SK-N-SH (cell line): ENCODE results near the gene HOXD10. TPM values are rescaled to one million over a fixed set of nuclear protein-coding genes. Genes with fewer than 3 reads are reported as not detected.

Experiments used
- CTCF ChIA-PET: fragments of 300-600, 350-600 bp; formaldehyde crosslinking; extraction: SDS; loops from one replicate; lab custom pipeline; 2021; lab: Yijun Ruan, JAX
- POLR2A ChIA-PET: fragments of 350-600 bp; sonication (Branson Sonifier 250); formaldehyde crosslinking; extraction: SDS; loops from one replicate; lab custom pipeline; 2020; ENCODE audit warnings: antibody characterized with exemption, inconsistent platforms; lab: Yijun Ruan, JAX
- DNase-seq: peaks from one replicate; pipeline ENCODE4 v3.0.0; 2012
- H2AFZ ChIP-seq: fragments of 200-600 bp; sonication (generic); 2 replicates; pipeline ENCODE4 v1.8.1; 2016; ENCODE audit warnings: antibody characterized with exemption, mild to moderate bottlenecking, low read depth
- H3F3A ChIP-seq: fragments of 200-600 bp; sonication (generic); replicated peaks from 2 replicates; pipeline ENCODE3; 2016; ENCODE audit warnings: antibody characterized with exemption, mild to moderate bottlenecking; ENCODE audit not compliant: insufficient read depth
- H3K27ac ChIP-seq, 2 experiments: fragments of 200-500 bp in 1 of 2; fragments of 200-600 bp in 1 of 2; sonication (Bioruptor generic) in 1 of 2; sonication (generic), shearing (Covaris generic) in 1 of 2; 2 replicates each; pipeline versions ENCODE4 v1.5.1 to v1.6.1; 2014 to 2016; ENCODE audit warnings: low read depth in 2 of 2, inconsistent platforms in 1 of 2, low read length in 1 of 2, mild to moderate bottlenecking in 1 of 2, mixed read lengths in 1 of 2
- H3K27me3 ChIP-seq: fragments of 200-600 bp; sonication (generic), shearing (Covaris generic); 2 replicates; pipeline ENCODE4 v1.6.1; 2016; ENCODE audit warnings: mixed run types; ENCODE audit not compliant: insufficient read depth
- H3K36me3 ChIP-seq, 2 experiments: fragments of 200-500 bp in 1 of 2; fragments of 200-600 bp in 1 of 2; sonication (Bioruptor generic) in 1 of 2; sonication (generic) in 1 of 2; replicated peaks in 1 of 2; 2 replicates each; pipeline versions ENCODE3 to v1.5.1; 2014 to 2016; ENCODE audit warnings: low read length in 1 of 2, mild to moderate bottlenecking in 1 of 2; ENCODE audit not compliant: insufficient read depth in 2 of 2, control insufficient read depth in 1 of 2
- H3K4me1 ChIP-seq, 2 experiments: fragments of 200-500 bp in 1 of 2; fragments of 200-600 bp in 1 of 2; sonication (Bioruptor generic) in 1 of 2; sonication (generic), shearing (Covaris generic) in 1 of 2; 2 replicates each; pipeline versions ENCODE4 v1.5.1 to v1.6.1; 2014 to 2016; ENCODE audit warnings: low read depth in 1 of 2, low read length in 1 of 2, mixed run types in 1 of 2; ENCODE audit not compliant: insufficient read depth in 2 of 2, control insufficient read depth in 1 of 2
- H3K4me2 ChIP-seq: fragments of 200-600 bp; sonication (generic), shearing (Covaris generic); 2 replicates; pipeline ENCODE4 v1.6.1; 2017; ENCODE audit warnings: mixed run types
- H3K4me3 ChIP-seq, 2 experiments: fragments of 200-500 bp in 1 of 2; fragments of 200-600 bp in 1 of 2; sonication (Bioruptor generic) in 1 of 2; sonication (generic), shearing (Covaris generic) in 1 of 2; 2 replicates each; pipeline versions ENCODE4 v1.5.1 to v1.8.1; 2014 to 2016; ENCODE audit warnings: low read depth in 2 of 2, inconsistent platforms in 1 of 2, low read length in 1 of 2, mild to moderate bottlenecking in 1 of 2, mixed read lengths in 1 of 2, moderate library complexity in 1 of 2
- H3K79me2 ChIP-seq: fragments of 200-600 bp; sonication (generic); 2 replicates; pipeline ENCODE4 v1.8.1; 2017; ENCODE audit warnings: mild to moderate bottlenecking; ENCODE audit not compliant: insufficient read depth
- H3K9ac ChIP-seq: fragments of 200-600 bp; sonication (generic); 2 replicates; pipeline ENCODE4 v1.6.1; 2017; ENCODE audit warnings: mixed run types
- H3K9me2 ChIP-seq: fragments of 200-600 bp; sonication (generic); 2 replicates; pipeline ENCODE4 v1.6.1; 2017; ENCODE audit warnings: mixed run types
- H3K9me3 ChIP-seq: fragments of 200-600 bp; sonication (generic); 2 replicates; pipeline ENCODE4 v1.6.1; 2017; ENCODE audit warnings: mixed run types, mild to moderate bottlenecking, moderate library complexity
- H4K20me1 ChIP-seq: fragments of 200-600 bp; sonication (generic); 2 replicates; pipeline ENCODE4 v1.6.1; 2017; ENCODE audit warnings: mild to moderate bottlenecking, mixed run types; ENCODE audit not compliant: insufficient read depth
- ELF1 ChIP-seq: IDR thresholded peaks from 2 replicates; pipeline ENCODE4 v1.4.0; 2012
- FOSL2 ChIP-seq: IDR thresholded peaks from 2 replicates; pipeline ENCODE4 v1.4.0; 2012; ENCODE audit warnings: low read depth, mild to moderate bottlenecking, moderate library complexity, borderline replicate concordance
- FOXJ3 ChIP-seq: sonication (generic); formaldehyde crosslinking; IDR thresholded peaks from 2 replicates; pipeline ENCODE4 v1.5.1; 2020; ENCODE audit warnings: mild to moderate bottlenecking, missing genetic modification reagents
- GABPA ChIP-seq: IDR thresholded peaks from 2 replicates; pipeline ENCODE4 v1.4.0; 2012; ENCODE audit warnings: low read depth, mild to moderate bottlenecking
- GATA2 ChIP-seq: sonication (generic); formaldehyde crosslinking; IDR thresholded peaks from 2 replicates; pipeline ENCODE4 v1.5.0; 2020; ENCODE audit warnings: mild to moderate bottlenecking, missing genetic modification reagents
- IRF3 ChIP-seq: fragments of 150-350 bp; IDR thresholded peaks from 2 replicates; pipeline ENCODE4 v1.6.1; 2016; ENCODE audit warnings: mild to moderate bottlenecking, low read depth, low read length
- JUND ChIP-seq: IDR thresholded peaks from 2 replicates; pipeline ENCODE4 v1.4.0; 2012
- MEF2A ChIP-seq: IDR thresholded peaks from 2 replicates; pipeline ENCODE4 v1.4.0; 2012; ENCODE audit warnings: low read depth, borderline replicate concordance
- MXI1 ChIP-seq: IDR thresholded peaks from 2 replicates; pipeline ENCODE4 v1.6.1; 2012; ENCODE audit warnings: mild to moderate bottlenecking, low read depth, low read length, improper control_type of control experiment
- NFIC ChIP-seq: IDR thresholded peaks from 2 replicates; pipeline ENCODE4 v1.4.0; 2012; ENCODE audit warnings: borderline replicate concordance
- NRF1 ChIP-seq: IDR thresholded peaks from 2 replicates; pipeline ENCODE4 v1.6.1; 2012; ENCODE audit warnings: low read depth, mild to moderate bottlenecking, low read length
- SIN3A ChIP-seq: IDR thresholded peaks from 2 replicates; pipeline ENCODE4 v1.6.1; 2012; ENCODE audit warnings: low read depth, mild to moderate bottlenecking, low read length, moderate library complexity, borderline replicate concordance
- SMC3 ChIP-seq: IDR thresholded peaks from 2 replicates; pipeline ENCODE4 v1.6.1; 2012; ENCODE audit warnings: low read depth, low read length, improper control_type of control experiment
- TAF1 ChIP-seq: IDR thresholded peaks from 2 replicates; pipeline ENCODE4 v1.6.1; 2012; ENCODE audit warnings: low read depth, mild to moderate bottlenecking, low read length, moderate library complexity, borderline replicate concordance
- TCF12 ChIP-seq: IDR thresholded peaks from 2 replicates; pipeline ENCODE4 v1.4.0; 2012
- TEAD4 ChIP-seq: IDR thresholded peaks from 2 replicates; pipeline ENCODE4 v1.4.0; 2012; ENCODE audit warnings: mild to moderate bottlenecking, borderline replicate concordance; ENCODE audit not compliant: insufficient read depth
- WGBS: methylation state at CpG from one replicate; pipeline ENCODE4 v1.1.6; 2017; ENCODE audit warnings: low lambda C conversion rate; 5-methylcytosine and 5-hydroxymethylcytosine counted together
- polyA plus RNA-seq, 3 experiments: library from polyadenylated mRNA; depleted of rRNA; stranded (reverse); fragments of >200 nt; gene quantifications; 2 replicates each; pipeline ENCODE4 v1.2.3, GENCODE V29; 2012
- TF ChIP-seq, protein P1 (sequence below): fragments of 200-600 bp; sonication (generic); IDR thresholded peaks from 2 replicates; pipeline ENCODE4 v1.6.1; 2017; ENCODE audit warnings: antibody characterized with exemption, mild to moderate bottlenecking, moderate library complexity
- TF ChIP-seq, protein P2 (sequence below): IDR thresholded peaks from 2 replicates; pipeline ENCODE4 v1.6.1; 2012; ENCODE audit warnings: mild to moderate bottlenecking, low read depth, low read length, moderate library complexity
- TF ChIP-seq, protein P3 (sequence below): IDR thresholded peaks from 2 replicates; pipeline ENCODE4 v1.4.0; 2012; ENCODE audit warnings: low read depth
- TF ChIP-seq, protein P4 (sequence below): IDR thresholded peaks from 2 replicates; pipeline ENCODE4 v1.4.0; 2012; ENCODE audit warnings: low read depth, borderline replicate concordance

The HOXD10 gene
- polyA plus RNA-seq, 1 of the 3 experiments (the other 2 are of a cell fraction): 0.10 TPM

DNA sequence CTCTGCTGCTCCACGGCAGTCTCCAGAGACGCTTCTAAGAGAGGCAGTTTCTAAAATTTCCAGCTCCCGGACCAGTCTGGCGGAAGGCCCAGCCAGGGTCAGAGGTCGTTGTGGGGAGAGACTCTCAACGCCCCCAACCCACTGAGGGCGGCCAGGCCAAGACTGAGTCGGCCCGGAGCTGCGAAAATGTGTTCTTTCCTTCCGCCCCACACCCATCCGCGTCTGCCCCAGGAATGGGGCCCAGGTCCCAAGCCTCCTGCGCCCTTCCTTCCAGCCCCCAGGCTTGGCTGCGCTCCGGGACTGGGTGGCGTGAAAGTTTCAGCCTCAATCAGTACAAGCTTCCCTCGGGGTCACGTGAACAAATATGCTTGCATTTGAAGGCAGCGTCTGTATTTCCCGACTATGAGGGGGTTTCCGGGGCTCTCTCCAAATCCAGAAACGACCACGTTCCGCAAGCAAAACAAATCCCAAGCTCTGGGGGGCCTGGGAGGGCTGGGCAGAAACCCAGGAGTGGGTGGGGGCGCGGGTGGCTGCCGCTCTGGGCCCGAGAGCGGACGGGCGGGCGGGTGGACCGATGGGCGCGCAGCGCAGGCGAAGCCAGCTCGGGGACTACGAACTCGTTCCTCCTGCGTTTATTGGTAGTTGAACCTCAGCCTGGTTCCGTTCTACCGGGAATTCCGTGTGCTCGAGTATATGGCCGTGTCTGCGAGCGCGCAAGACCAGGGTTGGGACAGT lies 43.8 kb downstream of the HOXD10 start:
- no peak for DNase-seq
- H3K4me1 ChIP-seq: peaks cover 0 to 8% of the 10 kb centered on the region in 2 experiments; a peak in 2 of 4 replicates
- H3K4me2 ChIP-seq: no peak overlapping the region
- H3K79me2 ChIP-seq: no peaks in the 10 kb centered on the region
- no peaks in the 10 kb centered on the region for H4K20me1 ChIP-seq
- CTCF ChIA-PET: interaction anchor here (0.5 to 2.0 kb wide), 5 partner anchors 9 to 586 kb away, joined by 3 to 8 read pairs (median 4); no protein-coding TSS in a partner anchor
- H3K27me3 ChIP-seq: no peaks in the 10 kb centered on the region
- no peaks in the 10 kb centered on the region for H3F3A ChIP-seq
- POLR2A ChIA-PET: interaction anchor here (0.7 kb wide), 1 partner anchor 9 kb away, joined by 4 read pairs; no protein-coding TSS in a partner anchor
- H3K9ac ChIP-seq: no peak overlapping the region
- TF ChIP-seq IRF3: no peak
- TF ChIP-seq, protein P1, sequence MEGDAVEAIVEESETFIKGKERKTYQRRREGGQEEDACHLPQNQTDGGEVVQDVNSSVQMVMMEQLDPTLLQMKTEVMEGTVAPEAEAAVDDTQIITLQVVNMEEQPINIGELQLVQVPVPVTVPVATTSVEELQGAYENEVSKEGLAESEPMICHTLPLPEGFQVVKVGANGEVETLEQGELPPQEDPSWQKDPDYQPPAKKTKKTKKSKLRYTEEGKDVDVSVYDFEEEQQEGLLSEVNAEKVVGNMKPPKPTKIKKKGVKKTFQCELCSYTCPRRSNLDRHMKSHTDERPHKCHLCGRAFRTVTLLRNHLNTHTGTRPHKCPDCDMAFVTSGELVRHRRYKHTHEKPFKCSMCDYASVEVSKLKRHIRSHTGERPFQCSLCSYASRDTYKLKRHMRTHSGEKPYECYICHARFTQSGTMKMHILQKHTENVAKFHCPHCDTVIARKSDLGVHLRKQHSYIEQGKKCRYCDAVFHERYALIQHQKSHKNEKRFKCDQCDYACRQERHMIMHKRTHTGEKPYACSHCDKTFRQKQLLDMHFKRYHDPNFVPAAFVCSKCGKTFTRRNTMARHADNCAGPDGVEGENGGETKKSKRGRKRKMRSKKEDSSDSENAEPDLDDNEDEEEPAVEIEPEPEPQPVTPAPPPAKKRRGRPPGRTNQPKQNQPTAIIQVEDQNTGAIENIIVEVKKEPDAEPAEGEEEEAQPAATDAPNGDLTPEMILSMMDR: no peak
- no peak for TF ChIP-seq FOXJ3 (CRISPR knock-in tag)
- TF ChIP-seq MEF2A: no peak
- TF ChIP-seq, protein P2, sequence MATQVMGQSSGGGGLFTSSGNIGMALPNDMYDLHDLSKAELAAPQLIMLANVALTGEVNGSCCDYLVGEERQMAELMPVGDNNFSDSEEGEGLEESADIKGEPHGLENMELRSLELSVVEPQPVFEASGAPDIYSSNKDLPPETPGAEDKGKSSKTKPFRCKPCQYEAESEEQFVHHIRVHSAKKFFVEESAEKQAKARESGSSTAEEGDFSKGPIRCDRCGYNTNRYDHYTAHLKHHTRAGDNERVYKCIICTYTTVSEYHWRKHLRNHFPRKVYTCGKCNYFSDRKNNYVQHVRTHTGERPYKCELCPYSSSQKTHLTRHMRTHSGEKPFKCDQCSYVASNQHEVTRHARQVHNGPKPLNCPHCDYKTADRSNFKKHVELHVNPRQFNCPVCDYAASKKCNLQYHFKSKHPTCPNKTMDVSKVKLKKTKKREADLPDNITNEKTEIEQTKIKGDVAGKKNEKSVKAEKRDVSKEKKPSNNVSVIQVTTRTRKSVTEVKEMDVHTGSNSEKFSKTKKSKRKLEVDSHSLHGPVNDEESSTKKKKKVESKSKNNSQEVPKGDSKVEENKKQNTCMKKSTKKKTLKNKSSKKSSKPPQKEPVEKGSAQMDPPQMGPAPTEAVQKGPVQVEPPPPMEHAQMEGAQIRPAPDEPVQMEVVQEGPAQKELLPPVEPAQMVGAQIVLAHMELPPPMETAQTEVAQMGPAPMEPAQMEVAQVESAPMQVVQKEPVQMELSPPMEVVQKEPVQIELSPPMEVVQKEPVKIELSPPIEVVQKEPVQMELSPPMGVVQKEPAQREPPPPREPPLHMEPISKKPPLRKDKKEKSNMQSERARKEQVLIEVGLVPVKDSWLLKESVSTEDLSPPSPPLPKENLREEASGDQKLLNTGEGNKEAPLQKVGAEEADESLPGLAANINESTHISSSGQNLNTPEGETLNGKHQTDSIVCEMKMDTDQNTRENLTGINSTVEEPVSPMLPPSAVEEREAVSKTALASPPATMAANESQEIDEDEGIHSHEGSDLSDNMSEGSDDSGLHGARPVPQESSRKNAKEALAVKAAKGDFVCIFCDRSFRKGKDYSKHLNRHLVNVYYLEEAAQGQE: no peak
- no peak for TF ChIP-seq NFIC
- no peak for TF ChIP-seq TCF12
- TF ChIP-seq JUND: no peak
- TF ChIP-seq TEAD4: no peak
- no peak for TF ChIP-seq TAF1
- TF ChIP-seq, protein P3, sequence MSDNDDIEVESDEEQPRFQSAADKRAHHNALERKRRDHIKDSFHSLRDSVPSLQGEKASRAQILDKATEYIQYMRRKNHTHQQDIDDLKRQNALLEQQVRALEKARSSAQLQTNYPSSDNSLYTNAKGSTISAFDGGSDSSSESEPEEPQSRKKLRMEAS: no peak
- TF ChIP-seq MXI1: no peak
- TF ChIP-seq NRF1: no peak
- no peak for TF ChIP-seq ELF1
- no peak for TF ChIP-seq GATA2 (CRISPR knock-in tag)
- no peak for TF ChIP-seq GABPA
- TF ChIP-seq SMC3: no peak
- no peak for TF ChIP-seq SIN3A
- TF ChIP-seq, protein P4, sequence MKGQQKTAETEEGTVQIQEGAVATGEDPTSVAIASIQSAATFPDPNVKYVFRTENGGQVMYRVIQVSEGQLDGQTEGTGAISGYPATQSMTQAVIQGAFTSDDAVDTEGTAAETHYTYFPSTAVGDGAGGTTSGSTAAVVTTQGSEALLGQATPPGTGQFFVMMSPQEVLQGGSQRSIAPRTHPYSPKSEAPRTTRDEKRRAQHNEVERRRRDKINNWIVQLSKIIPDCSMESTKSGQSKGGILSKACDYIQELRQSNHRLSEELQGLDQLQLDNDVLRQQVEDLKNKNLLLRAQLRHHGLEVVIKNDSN: no peak
- TF ChIP-seq FOSL2: no peak
- no peaks in the 10 kb centered on the region for H3K9me3 ChIP-seq
- H2AFZ ChIP-seq: no peak overlapping the region
- H3K36me3 ChIP-seq: peaks cover 0 to 3% of the 10 kb centered on the region in 2 experiments
- H3K27ac ChIP-seq: no peak overlapping the region
- 94% methylated on average over 44 of the region's 50 CpGs for WGBS
- no peak overlapping the region for H3K4me3 ChIP-seq
- H3K9me2 ChIP-seq: no peaks in the 10 kb centered on the region
